Naive B cell (primary cell): ENCODE results near the gene NFE2L1. TPM values are rescaled to one million over a fixed set of nuclear protein-coding genes. Genes with fewer than 3 reads are reported as not detected.

Experiments used
- ATAC-seq, 2 donors: fragments of 150-1000 bp; cut with Tn5 transposase; 2 replicates each; pipeline ENCODE4 v1.10.0; 2021; ENCODE audit warnings: low read depth in 2 of 2, mild to moderate bottlenecking in 2 of 2, moderate library complexity in 2 of 2
- DNase-seq: peaks from one replicate; pipeline ENCODE4 v3.0.0; 2022
- H3K27ac Mint-ChIP-seq, 6 donors: one replicate each; pipeline ENCODE4 v1.8.0; 2020 to 2022; ENCODE audit warnings: mild to moderate bottlenecking in 6 of 6, mixed read lengths in 6 of 6, moderate library complexity in 5 of 6, inconsistent platforms in 2 of 6
- H3K27me3 Mint-ChIP-seq, 3 donors: one replicate each; pipeline ENCODE4 v1.8.0; 2021 to 2022; ENCODE audit warnings: mixed read lengths in 3 of 3, mild to moderate bottlenecking in 1 of 3
- H3K36me3 Mint-ChIP-seq, 2 donors: one replicate each; pipeline ENCODE4 v1.8.0; 2020 to 2022; ENCODE audit warnings: mixed read lengths in 2 of 2, inconsistent platforms in 1 of 2, mild to moderate bottlenecking in 1 of 2
- H3K4me1 Mint-ChIP-seq, 3 donors: one replicate each; pipeline ENCODE4 v1.8.0; 2020 to 2022; ENCODE audit warnings: mixed read lengths in 3 of 3, inconsistent platforms in 1 of 3, mild to moderate bottlenecking in 1 of 3, moderate library complexity in 1 of 3
- H3K4me3 Mint-ChIP-seq, 8 donors: one replicate each; pipeline ENCODE4 v1.8.0; 2020 to 2022; ENCODE audit warnings: mild to moderate bottlenecking in 8 of 8, mixed read lengths in 8 of 8, moderate library complexity in 8 of 8, inconsistent platforms in 2 of 8
- H3K9me3 Mint-ChIP-seq, 7 donors: one replicate each; pipeline ENCODE4 v1.8.0; 2020 to 2022; ENCODE audit warnings: mixed read lengths in 7 of 7, mild to moderate bottlenecking in 5 of 7, inconsistent platforms in 2 of 7, moderate library complexity in 1 of 7
- polyA plus RNA-seq, 6 donors: library from polyadenylated mRNA; unstranded; fragments of 300-500 nt; fragmentation: Illumina TruSeq; gene quantifications; one replicate each; pipeline ENCODE4 v1.2.3, GENCODE V29; 2021; ENCODE audit warnings: low read depth in 6 of 6

NFE2L1 gene
- polyA plus RNA-seq, 6 donors from 2014 or later: 1.3 to 10.5 (median 6.7) TPM

DNA sequence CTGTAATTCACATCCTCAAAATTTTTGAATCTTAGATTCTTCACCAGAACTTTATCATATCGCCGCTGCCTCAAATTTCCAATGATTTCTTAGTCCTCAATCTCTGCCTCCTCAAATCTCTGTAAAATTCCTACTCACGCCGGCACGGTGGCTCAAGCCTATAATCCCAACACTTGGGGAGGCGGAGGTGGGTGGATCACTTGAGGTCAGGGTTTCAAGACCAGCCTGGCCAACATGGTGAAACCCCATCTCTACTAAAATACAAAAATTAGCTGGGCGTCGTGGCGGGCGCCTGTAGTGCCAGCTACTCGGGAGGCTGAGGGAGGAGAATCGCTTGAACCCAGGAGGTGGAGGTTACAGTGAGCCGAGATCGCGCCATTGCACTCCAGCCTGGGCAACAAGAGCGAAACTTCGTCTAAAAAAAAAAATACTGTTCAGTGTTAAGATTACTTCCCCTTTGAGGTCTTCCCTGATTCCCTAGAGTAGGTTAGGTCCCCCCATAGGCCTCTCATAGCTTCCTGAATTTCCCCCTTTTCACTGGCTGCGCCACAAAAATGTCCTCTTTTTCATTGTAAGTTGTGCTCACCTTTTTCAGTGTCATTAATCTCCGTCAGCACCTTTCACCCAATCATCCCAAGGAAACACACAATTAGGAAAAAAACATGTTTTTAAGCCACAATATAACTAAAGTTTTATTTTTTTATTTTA, 54.0 kb downstream of the NFE2L1 start:
- Mint-ChIP-seq H3K9me3 (peaks cover 0 to 7% (median 2%) of the 10 kb centered on the region in 7 donors), H3K27me3 (no peaks in the 10 kb centered on the region), H3K4me1 (peaks cover 42 to 60% (median 54%) of the 10 kb centered on the region in 3 donors), H3K36me3 (no peaks in the 10 kb centered on the region), H3K4me3 (peak overlapping the region; percentile 75 to 94 (median 90)), H3K27ac (peak overlapping the region; percentile 76 to 96 (median 92))
- DNase-seq: peak; percentile 26
- no peak for ATAC-seq

DNA sequence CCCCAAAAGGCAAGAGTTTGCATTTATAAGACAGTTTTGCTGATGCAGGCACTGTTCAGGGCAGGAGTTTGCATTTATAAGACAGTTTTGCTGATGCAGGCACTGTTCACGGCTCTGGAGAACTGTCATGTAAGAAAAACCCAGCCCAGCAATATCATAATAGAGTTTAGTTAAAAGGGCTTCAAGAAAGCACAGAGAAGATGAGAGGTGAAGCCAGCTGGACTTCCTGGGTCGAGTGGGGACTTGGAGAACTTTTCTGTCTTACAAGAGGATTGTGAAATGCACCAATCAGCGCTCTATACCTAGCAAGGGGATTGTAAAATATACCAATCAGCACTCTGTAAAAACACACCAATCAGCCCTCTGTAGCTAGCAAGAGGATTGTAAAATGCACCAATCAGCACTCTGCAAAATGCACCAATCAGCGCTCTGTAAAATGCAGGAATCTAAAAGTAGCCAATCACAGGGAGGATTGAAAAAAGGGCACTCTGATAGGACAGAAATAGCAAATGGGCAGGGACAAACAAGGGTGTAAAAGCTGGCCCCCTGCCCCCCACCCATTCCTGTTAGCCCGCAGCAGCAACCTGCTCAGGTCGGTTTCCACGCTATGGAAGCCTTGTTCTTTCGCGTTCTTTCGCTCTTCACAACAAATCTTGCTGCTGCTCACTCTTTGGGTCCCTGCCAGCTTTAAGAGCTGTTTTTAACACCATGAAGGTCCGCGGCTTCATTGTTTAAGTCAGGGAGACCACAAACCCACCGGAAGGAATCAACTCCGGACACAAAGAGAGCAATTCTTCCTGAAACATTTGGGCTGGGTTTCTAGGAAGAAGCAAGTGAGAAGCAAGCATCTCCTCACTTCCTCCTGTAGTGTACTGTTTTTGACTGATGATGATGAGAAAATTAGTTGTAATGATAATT, 54.9 kb downstream of the NFE2L1 start:
- DNase-seq (peak; percentile 18), ATAC-seq (no peak)
- H3K27ac Mint-ChIP-seq: peak overlapping the region in 4 of 6 donors; percentile 37 to 92 (median 70)
- H3K4me3 Mint-ChIP-seq: peak overlapping the region in 6 of 8 donors; percentile 6 to 93 (median 86)
- H3K36me3 Mint-ChIP-seq: no peaks in the 10 kb centered on the region
- peaks cover 51 to 58% (median 57%) of the 10 kb centered on the region in 3 donors for H3K4me1 Mint-ChIP-seq
- H3K27me3 Mint-ChIP-seq: no peaks in the 10 kb centered on the region
- peaks cover 0 to 7% (median 2%) of the 10 kb centered on the region in 7 donors for H3K9me3 Mint-ChIP-seq

DNA sequence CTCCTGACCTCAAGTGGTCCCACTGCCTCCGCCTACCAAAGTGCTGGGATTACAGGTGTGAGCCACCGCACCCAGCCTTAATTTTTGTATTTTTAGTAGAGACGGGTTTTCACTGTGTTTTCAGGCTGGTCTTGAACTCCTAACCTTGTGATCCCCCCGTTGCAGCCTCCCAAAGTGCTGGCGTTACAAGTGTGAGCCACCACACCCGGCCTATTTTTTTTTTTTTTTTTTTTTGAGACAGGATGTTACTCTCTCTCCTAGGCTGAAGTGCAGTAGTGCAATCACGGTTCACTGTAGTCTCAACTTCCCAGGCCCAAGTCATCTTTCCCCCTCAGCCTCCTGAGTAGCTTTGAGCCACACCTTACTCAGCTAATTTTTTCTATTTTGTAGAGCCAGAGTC, 56.3 kb downstream of the NFE2L1 start:
- peak overlapping the region in 4 of 8 donors; percentile 22 to 54 (median 38) for H3K4me3 Mint-ChIP-seq
- H3K36me3 Mint-ChIP-seq: no peaks in the 10 kb centered on the region
- H3K9me3 Mint-ChIP-seq: peaks cover 0 to 7% (median 2%) of the 10 kb centered on the region in 7 donors
- no peak for ATAC-seq
- peak overlapping the region in 1 of 6 donors; percentile 26 for H3K27ac Mint-ChIP-seq
- no peak for DNase-seq
- H3K4me1 Mint-ChIP-seq: peaks cover 54 to 67% (median 60%) of the 10 kb centered on the region in 3 donors
- H3K27me3 Mint-ChIP-seq: no peaks in the 10 kb centered on the region

DNA sequence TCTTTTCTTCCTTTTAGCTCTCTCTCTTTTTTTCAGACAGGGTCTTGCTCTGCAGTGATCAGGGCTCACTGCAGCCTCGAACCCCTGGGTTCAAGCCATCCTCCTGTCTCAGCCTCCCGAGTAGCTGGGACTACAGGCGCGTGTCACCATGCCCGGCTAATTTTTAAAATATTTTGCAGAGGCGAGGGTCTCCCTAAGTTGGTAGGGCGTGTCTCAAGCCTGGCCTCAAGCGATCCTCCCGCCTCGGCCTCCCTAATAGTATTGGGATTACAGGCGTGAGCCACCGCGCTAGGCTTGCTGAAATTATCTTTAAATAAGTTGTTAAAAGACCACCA, 58.6 kb downstream of the NFE2L1 start:
- peak overlapping the region; percentile 71 to 99 (median 97) for H3K4me3 Mint-ChIP-seq
- no peaks in the 10 kb centered on the region for H3K36me3 Mint-ChIP-seq
- peaks cover 0 to 7% (median 2%) of the 10 kb centered on the region in 7 donors for H3K9me3 Mint-ChIP-seq
- ATAC-seq (no peak), DNase-seq (no peak)
- no peaks in the 10 kb centered on the region for H3K27me3 Mint-ChIP-seq
- H3K4me1 Mint-ChIP-seq: peaks cover 53 to 71% (median 59%) of the 10 kb centered on the region in 3 donors
- peak overlapping the region in 4 of 6 donors; percentile 71 to 97 (median 96) for H3K27ac Mint-ChIP-seq

DNA sequence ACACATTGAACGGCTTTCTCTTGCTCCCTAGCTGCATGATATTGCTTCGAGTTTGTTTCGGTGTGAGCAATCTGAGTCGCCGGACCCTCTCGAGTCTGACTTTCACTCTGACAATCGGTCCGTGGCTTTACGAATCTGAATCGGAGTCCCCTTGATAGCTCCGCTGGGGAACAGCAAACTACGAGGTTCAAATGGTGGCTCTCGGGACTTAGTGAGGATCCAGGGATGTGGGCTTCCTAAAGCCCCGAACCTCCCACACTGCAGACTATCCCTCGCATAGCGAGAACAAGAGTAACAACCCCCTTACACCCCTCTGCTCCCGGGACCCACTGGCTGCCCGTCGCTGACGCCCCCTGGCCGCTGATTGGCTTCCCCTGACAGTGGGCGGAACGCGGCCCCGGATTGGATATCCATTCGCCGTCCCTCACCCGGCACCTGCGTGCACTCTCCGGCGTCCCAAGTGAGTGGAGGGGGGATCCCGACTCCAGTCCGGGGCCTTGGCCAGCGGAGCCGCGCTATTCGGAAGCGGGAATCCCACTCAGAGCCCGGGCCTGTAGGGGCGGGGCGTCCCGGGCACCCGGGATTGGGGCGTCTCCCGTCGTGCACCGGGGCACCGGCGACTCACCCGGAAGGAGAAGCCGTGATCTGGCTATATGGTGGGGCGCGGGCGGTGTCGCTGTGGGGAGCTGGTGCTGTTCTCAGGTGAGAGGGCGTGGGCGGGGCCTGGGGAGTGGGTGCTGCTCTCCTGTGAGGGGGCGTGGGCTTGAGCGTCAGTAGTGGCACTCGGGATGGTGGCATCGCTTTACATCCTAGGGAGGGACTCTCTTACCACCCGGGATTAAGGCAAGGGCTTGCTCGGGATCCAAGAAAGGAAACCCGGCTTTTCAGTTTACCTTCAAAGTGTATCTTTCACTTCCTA, 59.2 kb downstream of the NFE2L1 start, which contains the start of gene SNX11:
SNX11 (plus strand) TSS at position 630 of the 919 bp plus-strand sequence. CDS start 4,278 bp downstream, outside the sequence.
- peak; percentile 76 to 79 for ATAC-seq
- Mint-ChIP-seq H3K9me3 (peaks cover 0 to 7% (median 2%) of the 10 kb centered on the region in 7 donors), H3K27me3 (no peaks in the 10 kb centered on the region), H3K36me3 (no peaks in the 10 kb centered on the region), H3K4me1 (peaks cover 54 to 71% (median 59%) of the 10 kb centered on the region in 3 donors), H3K4me3 (peak within 1 kb of the TSS; percentile 71 to 99 (median 97)), H3K27ac (peak within 1 kb of the TSS; percentile 94 to 99 (median 97))
- DNase-seq: peak; percentile 96

DNA sequence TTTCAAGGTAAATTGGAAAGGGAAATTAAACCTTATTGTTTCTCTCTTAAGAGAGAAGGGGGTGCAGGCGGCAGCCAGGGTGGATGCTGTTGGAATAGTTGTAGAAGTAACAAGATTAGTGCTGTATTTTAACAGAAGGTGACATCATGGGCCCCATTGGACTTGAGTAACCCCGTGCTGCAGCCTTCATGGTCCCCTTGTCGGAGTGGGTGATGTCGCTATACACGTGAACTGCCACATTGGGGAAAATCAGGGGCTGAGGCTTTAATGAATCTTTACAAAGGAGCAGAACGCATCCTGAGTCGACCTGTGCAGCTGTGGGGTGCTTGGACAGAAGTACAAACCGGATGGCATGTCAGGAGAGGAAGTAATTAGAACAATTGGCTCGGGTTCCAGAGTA, 62.6 kb downstream of the NFE2L1 start:
- H3K4me1 Mint-ChIP-seq: peaks cover 56 to 78% (median 64%) of the 10 kb centered on the region in 3 donors

More for the DNA sequence above, 62.6 kb downstream of the NFE2L1 start:
- Mint-ChIP-seq H3K9me3 (no peaks in the 10 kb centered on the region), H3K27me3 (no peaks in the 10 kb centered on the region), H3K36me3 (no peaks in the 10 kb centered on the region), H3K27ac (peak overlapping the region; percentile 94 to 100 (median 98)), H3K4me3 (peak overlapping the region; percentile 71 to 98 (median 86))
- ATAC-seq (no peak), DNase-seq (no peak)

Other genes starting within 250 kb of the NFE2L1 start
- 1 to 10 TPM; 1.2 to 9.2 (median 4.5) TPM for gene OSBPL7, start 226.6 kb upstream of the NFE2L1 start, polyA plus RNA-seq
- gene MRPL10, start 216.8 kb upstream of the NFE2L1 start, polyA plus RNA-seq: 10 to 100 TPM; 33.1 to 49.0 (median 39.1) TPM
- 1 to 10 TPM in 3 of 6 donors, under 1 TPM in 2, not detected in 1; 0.39 to 2.3 (median 1.0) TPM for gene LRRC46, start 216.7 kb upstream of the NFE2L1 start, polyA plus RNA-seq
- gene SCRN2, start 207.1 kb upstream of the NFE2L1 start, polyA plus RNA-seq: 10 to 100 TPM; 20.0 to 35.5 (median 23.5) TPM
- under 1 TPM in 1 of 6 donors, not detected in 5; 0.12 TPM for gene SP6, start 197.2 kb upstream of the NFE2L1 start, polyA plus RNA-seq
- gene SP2, start 152.1 kb upstream of the NFE2L1 start, polyA plus RNA-seq: 10 to 100 TPM in 2 of 6 donors, 1 to 10 TPM in 4; 2.2 to 17.1 (median 9.4) TPM
- 10 to 100 TPM in 5 of 6 donors, 1 to 10 TPM in 1; 8.3 to 22.0 (median 15.8) TPM for gene PNPO, start 106.8 kb upstream of the NFE2L1 start, polyA plus RNA-seq
- gene PRR15L, start 90.5 kb upstream of the NFE2L1 start, polyA plus RNA-seq: under 1 TPM in 1 of 6 donors, not detected in 5; 0.25 TPM
- 10 to 100 TPM; 69.7 to 87.5 (median 84.0) TPM for gene CDK5RAP3, start 77.2 kb upstream of the NFE2L1 start, polyA plus RNA-seq
- 1 to 10 TPM in 4 of 6 donors, under 1 TPM in 1, not detected in 1; 0.81 to 2.5 (median 1.6) TPM for gene COPZ2, start 10.6 kb upstream of the NFE2L1 start, polyA plus RNA-seq
- gene CBX1, start 53.1 kb downstream of the NFE2L1 start, polyA plus RNA-seq: 10 to 100 TPM; 12.9 to 30.8 (median 24.5) TPM
- gene SNX11, start 59.4 kb downstream of the NFE2L1 start, polyA plus RNA-seq: 10 to 100 TPM; 31.9 to 59.4 (median 38.3) TPM